Activated naive CD4-positive, alpha-beta T cell treated with anti-CD3 and anti-CD28 coated beads, Interleukin-2, amount 50 U/mL, for 24 hours (primary cell): Measurements from ENCODE around the gene FGF23.

Experiments used
- H3K27ac Mint-ChIP-seq: one replicate; pipeline ENCODE4 v1.8.0; 2021; ENCODE audit warnings: mild to moderate bottlenecking, mixed read lengths
- H3K27me3 Mint-ChIP-seq: one replicate; pipeline ENCODE4 v1.8.0; 2021; ENCODE audit warnings: mixed read lengths
- H3K36me3 Mint-ChIP-seq: one replicate; pipeline ENCODE4 v1.8.0; 2021; ENCODE audit warnings: mixed read lengths
- H3K4me1 Mint-ChIP-seq: one replicate; pipeline ENCODE4 v1.8.0; 2021; ENCODE audit warnings: mixed read lengths
- H3K4me3 Mint-ChIP-seq: one replicate; pipeline ENCODE4 v1.8.0; 2021; ENCODE audit warnings: mild to moderate bottlenecking, mixed read lengths
- H3K9me3 Mint-ChIP-seq: one replicate; pipeline ENCODE4 v1.8.0; 2021; ENCODE audit warnings: mixed read lengths

Gene FGF23

DNA sequence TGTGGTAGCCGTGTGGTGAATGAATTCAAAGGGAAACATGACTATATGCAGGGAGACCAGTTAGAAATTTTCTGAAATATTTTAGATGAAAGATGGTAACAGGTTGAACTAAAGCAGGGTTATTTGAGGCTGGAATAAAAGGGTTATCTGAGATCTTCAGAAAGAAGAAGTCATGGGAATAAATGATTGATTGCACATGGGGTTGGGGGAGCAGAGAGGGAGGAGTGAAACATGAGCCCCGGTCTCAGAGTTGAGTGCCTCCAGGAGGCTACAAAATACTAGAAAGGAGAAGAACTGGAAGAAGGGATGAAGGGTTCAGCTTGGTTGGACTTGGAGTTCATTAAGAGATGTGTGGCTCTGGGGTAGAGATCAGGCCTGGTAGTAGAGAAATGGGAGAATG is 16.3 kb upstream of the FGF23 start:
- Mint-ChIP-seq H3K9me3 (no peaks in the 10 kb centered on the region), H3K36me3 (no peaks in the 10 kb centered on the region), H3K4me3 (no peak overlapping the region), H3K27ac (no peak overlapping the region), H3K27me3 (peaks cover 23% of the 10 kb centered on the region), H3K4me1 (no peaks in the 10 kb centered on the region)

DNA sequence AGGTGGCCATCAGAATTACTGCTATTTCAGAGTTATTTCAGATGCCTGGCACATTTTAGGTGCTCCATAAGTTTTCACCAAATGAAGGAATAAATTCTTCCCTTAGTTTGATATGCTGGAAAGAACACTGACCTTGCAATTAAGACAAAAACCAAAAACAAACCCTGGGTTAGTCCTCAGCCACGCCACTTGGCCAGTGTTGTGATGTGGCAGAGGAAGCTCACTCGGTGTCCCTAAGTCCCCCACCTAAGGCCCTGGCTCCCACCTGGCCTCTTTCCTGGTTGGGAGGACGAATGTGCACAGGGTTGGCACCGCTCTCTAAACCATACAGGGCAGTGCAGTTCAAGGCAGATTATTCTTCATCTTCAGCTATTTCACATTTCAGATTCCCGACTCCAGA is 13.7 kb upstream of the FGF23 start:
- Mint-ChIP-seq H3K27ac (no peak overlapping the region), H3K27me3 (peaks cover 19% of the 10 kb centered on the region), H3K4me1 (no peaks in the 10 kb centered on the region)

DNA sequence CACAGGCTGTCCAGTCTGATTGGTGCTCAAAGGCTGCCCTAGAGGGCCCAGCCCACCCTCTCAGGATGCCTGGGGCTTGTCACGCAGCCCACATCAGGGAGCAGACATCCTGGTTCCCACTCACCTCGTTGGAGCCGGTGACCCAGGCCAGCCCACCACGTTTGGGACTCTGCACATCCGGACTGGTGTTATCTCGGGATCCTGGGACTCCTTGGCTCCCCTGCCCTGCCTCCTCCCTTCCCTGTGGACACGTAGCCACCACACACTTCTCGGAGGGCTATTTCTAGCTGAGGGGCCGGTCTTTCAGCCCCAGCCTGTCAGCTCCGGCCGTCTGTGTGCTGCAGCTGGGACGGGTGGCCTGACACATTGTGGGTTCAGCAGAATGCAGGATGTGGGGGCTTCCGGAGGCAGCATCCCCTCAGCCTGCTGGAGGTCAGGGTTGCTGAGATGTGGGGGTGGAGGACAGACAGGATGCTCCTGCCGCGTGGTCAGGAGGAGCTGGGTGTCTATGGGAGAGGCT is 12.8 kb upstream of the FGF23 start:
- Mint-ChIP-seq H3K4me1 (no peaks in the 10 kb centered on the region), H3K27ac (no peak overlapping the region), H3K9me3 (no peaks in the 10 kb centered on the region), H3K27me3 (peaks cover 19% of the 10 kb centered on the region), H3K36me3 (no peaks in the 10 kb centered on the region), H3K4me3 (no peak overlapping the region)

More for the DNA sequence above, 13.7 kb upstream of the FGF23 start:
- Mint-ChIP-seq H3K36me3 (no peaks in the 10 kb centered on the region), H3K9me3 (no peaks in the 10 kb centered on the region), H3K4me3 (no peak overlapping the region)

GRCh38 chr12:4388662-4389061 is 9.2 kb upstream of the FGF23 start:
- H3K36me3 Mint-ChIP-seq: no peaks in the 10 kb centered on the region
- H3K27ac Mint-ChIP-seq: no peak overlapping the region
- H3K9me3 Mint-ChIP-seq: no peaks in the 10 kb centered on the region
- H3K4me1 Mint-ChIP-seq: no peaks in the 10 kb centered on the region
- H3K27me3 Mint-ChIP-seq: peaks cover 7% of the 10 kb centered on the region
- H3K4me3 Mint-ChIP-seq: no peak overlapping the region

DNA sequence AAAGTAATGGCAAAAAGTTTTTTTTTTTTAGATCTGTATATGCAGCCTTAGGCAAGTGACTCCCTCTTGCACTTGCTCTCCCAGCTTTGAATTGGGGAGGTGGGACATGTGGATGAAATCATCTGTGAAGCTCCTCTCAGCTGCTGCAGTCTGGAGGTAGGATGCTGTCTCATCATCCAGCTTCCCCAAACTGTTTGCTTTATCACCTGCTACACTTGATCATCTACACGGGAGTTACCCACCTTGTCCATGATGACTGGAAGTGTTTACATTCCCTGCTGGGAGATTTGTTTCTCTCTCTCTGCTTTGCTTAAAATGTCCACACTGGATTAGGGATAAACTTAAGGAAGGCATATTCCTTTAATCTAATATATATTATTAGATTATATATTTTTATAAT is 8.5 kb upstream of the FGF23 start:
- H3K36me3 Mint-ChIP-seq: no peaks in the 10 kb centered on the region
- no peak overlapping the region for H3K4me3 Mint-ChIP-seq
- no peaks in the 10 kb centered on the region for H3K4me1 Mint-ChIP-seq
- peaks cover 4% of the 10 kb centered on the region for H3K27me3 Mint-ChIP-seq
- no peaks in the 10 kb centered on the region for H3K9me3 Mint-ChIP-seq
- no peak overlapping the region for H3K27ac Mint-ChIP-seq

DNA sequence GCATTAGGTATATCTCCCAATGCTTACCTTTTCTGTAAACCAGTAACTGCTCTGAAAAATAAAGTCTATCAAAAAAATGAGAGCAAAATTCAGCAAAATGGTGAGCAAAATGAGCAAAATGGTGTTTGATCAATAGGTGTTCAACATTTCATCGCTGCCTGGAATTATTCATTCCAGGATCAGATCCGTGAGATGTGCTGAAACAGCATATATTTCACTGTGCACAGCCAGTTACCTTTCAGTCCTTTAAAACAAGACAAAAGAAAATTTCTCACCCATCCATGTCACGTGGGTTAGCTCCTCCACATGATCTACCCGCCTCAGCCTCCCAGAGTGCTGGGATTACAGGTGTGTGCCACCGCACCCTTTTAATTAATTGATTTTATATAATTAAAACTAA is 8.1 kb upstream of the FGF23 start:
- no peaks in the 10 kb centered on the region for H3K9me3 Mint-ChIP-seq
- H3K27me3 Mint-ChIP-seq: peaks cover 2% of the 10 kb centered on the region
- H3K36me3 Mint-ChIP-seq: no peaks in the 10 kb centered on the region
- H3K4me1 Mint-ChIP-seq: no peaks in the 10 kb centered on the region
- H3K27ac Mint-ChIP-seq: no peak overlapping the region
- no peak overlapping the region for H3K4me3 Mint-ChIP-seq

DNA sequence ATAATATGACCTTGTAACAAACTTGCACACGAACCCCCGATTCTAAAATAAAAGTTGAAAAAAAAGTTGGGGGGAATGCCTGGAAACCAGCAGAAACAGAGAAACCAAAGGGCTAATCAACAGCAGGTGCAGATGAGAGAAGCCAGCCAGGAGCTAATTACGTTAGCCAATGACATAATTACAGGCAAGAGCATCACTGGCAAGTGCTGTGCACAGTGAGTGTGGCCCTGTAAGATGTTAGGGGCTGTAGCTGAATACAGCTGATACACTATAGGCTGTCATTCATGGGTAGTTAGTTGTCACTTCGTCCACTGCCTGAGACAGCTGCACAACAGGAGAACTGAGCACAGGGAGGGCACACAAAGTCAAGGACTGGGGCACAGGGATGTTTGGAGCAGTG is 7.3 kb upstream of the FGF23 start:
- Mint-ChIP-seq H3K27ac (no peak overlapping the region), H3K9me3 (no peaks in the 10 kb centered on the region), H3K27me3 (peaks cover 2% of the 10 kb centered on the region), H3K36me3 (no peaks in the 10 kb centered on the region), H3K4me3 (no peak overlapping the region), H3K4me1 (no peaks in the 10 kb centered on the region)

DNA sequence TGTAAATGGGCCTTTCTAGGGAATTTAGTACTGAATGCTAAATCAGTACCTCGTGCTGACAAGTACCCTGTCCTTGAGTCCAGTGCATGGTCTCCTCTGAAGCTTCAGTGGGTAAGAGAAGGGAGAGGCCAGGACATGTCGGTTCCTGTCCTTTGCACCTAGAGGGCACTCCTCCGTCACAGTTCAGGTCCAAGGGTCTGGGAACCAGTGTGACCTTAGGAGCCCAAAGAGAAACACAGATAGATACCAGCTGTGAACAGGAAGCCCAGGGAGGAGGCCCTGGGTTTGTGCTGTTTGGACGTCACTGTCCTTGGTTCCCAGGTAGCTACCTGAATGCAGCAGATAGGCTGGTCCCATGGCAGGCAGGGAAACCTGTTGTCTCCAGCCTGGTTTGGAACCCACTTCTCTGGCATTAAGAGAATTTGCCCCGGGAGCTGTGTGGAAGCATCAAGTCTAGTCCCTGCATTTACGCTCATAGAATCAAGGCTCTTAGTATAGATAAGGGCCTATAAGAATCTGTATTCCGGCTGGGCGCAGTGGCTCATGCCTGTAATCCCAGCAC is 3.9 kb upstream of the FGF23 start:
- Mint-ChIP-seq H3K27me3 (peaks cover 6% of the 10 kb centered on the region), H3K4me1 (no peaks in the 10 kb centered on the region), H3K9me3 (no peaks in the 10 kb centered on the region), H3K36me3 (no peaks in the 10 kb centered on the region), H3K4me3 (no peak overlapping the region), H3K27ac (no peak overlapping the region)

DNA sequence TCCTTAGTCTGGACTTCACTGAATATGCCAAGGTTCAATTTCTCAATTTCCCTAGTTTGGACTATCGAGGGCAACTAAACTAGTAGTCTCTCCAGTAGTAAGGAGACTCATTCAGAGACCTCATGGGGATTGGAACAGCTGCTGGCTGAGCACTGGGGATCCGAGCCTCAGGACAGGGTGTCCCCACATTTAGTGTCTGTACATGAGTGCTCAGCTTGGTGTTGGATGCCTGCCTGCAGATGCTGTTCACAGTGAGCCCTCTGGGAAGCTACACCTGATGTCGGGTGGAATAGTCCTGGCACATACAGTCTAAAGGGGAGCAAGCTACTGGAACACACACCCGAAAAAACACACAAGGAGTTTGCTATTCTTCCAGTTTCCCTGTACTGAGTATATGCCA is 820 bp upstream of the FGF23 start:
- Mint-ChIP-seq H3K36me3 (no peaks in the 10 kb centered on the region), H3K4me3 (no peak overlapping the region), H3K9me3 (no peaks in the 10 kb centered on the region), H3K4me1 (no peaks in the 10 kb centered on the region), H3K27me3 (peaks cover 6% of the 10 kb centered on the region), H3K27ac (no peak overlapping the region)

DNA sequence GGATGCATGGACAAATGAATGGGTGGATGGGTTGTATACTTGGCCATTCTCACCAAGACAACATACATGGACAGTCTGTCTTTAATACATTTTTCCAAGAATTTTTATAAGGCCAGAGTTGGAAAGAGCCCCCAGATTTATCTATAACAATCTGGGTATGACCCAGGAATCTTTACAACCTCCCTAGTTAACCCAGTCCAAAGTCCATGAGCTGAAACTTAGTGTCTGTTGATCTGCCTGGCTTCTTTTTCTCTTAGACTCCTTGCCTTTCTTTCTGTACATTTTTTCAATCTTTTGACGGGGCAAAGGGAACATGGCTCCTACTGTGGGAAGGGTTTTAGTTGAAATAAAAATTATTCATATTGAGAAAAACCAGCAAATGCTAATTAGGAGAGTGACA is 740 bp downstream of the FGF23 start:
- H3K36me3 Mint-ChIP-seq: no peaks in the 10 kb centered on the region
- H3K4me1 Mint-ChIP-seq: no peaks in the 10 kb centered on the region

DNA sequence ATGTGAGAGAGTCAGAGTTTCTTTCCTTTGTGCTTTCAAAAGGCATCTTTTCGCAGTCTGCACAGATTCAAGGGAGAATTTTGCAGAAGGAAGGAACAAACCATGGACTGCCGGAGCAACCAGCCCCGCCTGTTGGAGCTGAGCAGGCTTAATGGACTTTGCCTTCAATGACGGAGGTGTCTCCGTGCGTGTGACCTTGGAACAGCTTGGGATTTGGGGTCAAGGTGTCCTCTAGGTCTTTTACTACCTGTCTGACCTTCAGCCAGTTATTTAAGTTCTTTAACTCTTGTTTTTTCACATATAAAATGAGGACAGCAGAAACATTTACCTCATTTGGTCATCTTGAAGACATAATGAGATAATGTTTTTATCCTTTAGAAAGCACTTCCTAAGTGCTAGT is 4.1 kb downstream of the FGF23 start:
- Mint-ChIP-seq H3K9me3 (no peaks in the 10 kb centered on the region), H3K4me1 (no peaks in the 10 kb centered on the region), H3K27me3 (peaks cover 5% of the 10 kb centered on the region)

More for the DNA sequence above, 740 bp downstream of the FGF23 start:
- Mint-ChIP-seq H3K9me3 (no peaks in the 10 kb centered on the region), H3K27me3 (peaks cover 7% of the 10 kb centered on the region), H3K4me3 (no peak overlapping the region), H3K27ac (no peak overlapping the region)

DNA sequence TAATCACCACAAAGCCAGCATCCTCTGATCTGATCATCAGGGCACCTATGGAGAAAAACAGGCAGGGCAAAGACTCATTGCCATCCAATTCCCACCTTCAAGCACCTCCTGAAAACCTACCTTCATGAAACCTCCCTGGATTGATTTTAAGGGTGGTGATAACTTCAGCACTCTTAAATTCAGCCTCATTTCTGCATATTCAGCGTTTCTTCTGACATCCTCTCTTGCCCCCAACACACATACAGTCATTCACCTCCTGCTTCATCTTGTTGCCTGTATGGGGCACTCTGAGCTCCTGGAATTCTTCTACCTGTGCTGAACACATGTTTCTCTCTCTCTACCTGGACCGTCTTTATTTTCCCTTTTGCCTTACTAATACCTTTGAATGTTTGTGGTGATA is 6.9 kb downstream of the FGF23 start:
- Mint-ChIP-seq H3K9me3 (no peaks in the 10 kb centered on the region), H3K27me3 (peaks cover 6% of the 10 kb centered on the region), H3K4me3 (no peak overlapping the region), H3K36me3 (no peaks in the 10 kb centered on the region), H3K27ac (no peak overlapping the region), H3K4me1 (no peaks in the 10 kb centered on the region)

More for the DNA sequence above, 4.1 kb downstream of the FGF23 start:
- no peaks in the 10 kb centered on the region for H3K36me3 Mint-ChIP-seq
- H3K4me3 Mint-ChIP-seq: no peak overlapping the region
- no peak overlapping the region for H3K27ac Mint-ChIP-seq

GRCh38 chr12:4370265-4370664 is 9.2 kb downstream of the FGF23 start:
- H3K4me1 Mint-ChIP-seq: no peaks in the 10 kb centered on the region
- peaks cover 10% of the 10 kb centered on the region for H3K27me3 Mint-ChIP-seq
- no peaks in the 10 kb centered on the region for H3K9me3 Mint-ChIP-seq
- no peak overlapping the region for H3K4me3 Mint-ChIP-seq
- H3K36me3 Mint-ChIP-seq: no peaks in the 10 kb centered on the region
- no peak overlapping the region for H3K27ac Mint-ChIP-seq

DNA sequence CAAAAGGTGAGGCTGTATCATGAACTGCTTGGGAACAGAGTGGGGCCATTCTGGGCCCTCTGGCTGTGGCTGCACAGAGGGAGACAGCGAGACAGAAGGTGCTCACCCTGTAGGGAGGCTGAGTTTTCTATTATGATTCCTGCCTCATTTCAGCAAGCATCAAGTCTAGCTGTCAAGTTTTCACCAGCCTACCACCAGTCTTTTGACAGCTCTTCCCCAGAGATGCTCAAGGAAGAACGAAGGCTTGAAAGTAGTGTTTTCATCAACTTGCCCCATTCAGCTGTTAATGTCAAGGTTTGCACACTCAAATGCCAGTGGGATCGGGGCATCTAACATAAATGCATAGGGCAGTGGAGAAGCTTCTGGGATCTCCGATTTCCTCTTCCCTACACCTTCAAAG is 10.0 kb downstream of the FGF23 start:
- peaks cover 12% of the 10 kb centered on the region for H3K27me3 Mint-ChIP-seq
- H3K36me3 Mint-ChIP-seq: no peaks in the 10 kb centered on the region
- no peaks in the 10 kb centered on the region for H3K9me3 Mint-ChIP-seq
- no peak overlapping the region for H3K27ac Mint-ChIP-seq
- H3K4me3 Mint-ChIP-seq: no peak overlapping the region
- H3K4me1 Mint-ChIP-seq: no peaks in the 10 kb centered on the region

- Mint-ChIP-seq H3K27me3 (peaks cover 12% of the 10 kb centered on the region), H3K27ac (no peak overlapping the region), H3K4me1 (no peaks in the 10 kb centered on the region), H3K9me3 (no peaks in the 10 kb centered on the region), H3K4me3 (no peak overlapping the region), H3K36me3 (no peaks in the 10 kb centered on the region)
Observed at GRCh38 chr12:4366090-4366489, 13.4 kb downstream of the FGF23 start.

DNA sequence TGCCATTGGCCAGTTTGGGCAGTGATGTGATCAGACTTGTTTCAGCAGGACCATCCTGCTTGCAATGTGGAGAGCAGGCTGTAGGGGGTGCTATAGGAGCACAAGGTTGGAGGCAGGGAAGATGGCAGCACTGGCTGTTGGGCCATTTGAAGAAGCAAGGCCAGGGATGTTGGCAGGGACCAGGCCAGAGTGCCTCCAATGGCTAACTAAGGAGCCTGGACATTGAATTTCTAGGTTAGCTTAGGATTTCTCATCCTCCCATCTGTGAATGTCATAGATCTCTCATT is 23.5 kb downstream of the FGF23 start:
- Mint-ChIP-seq H3K27me3 (no peaks in the 10 kb centered on the region), H3K27ac (no peak overlapping the region), H3K4me1 (no peaks in the 10 kb centered on the region), H3K36me3 (peaks cover 1% of the 10 kb centered on the region), H3K9me3 (no peaks in the 10 kb centered on the region), H3K4me3 (no peak overlapping the region)
